DND-41 (cell line): ENCODE measurements around the gene CFLAR.

ENCODE experiments used
- EZH2 ChIP-seq: IDR thresholded peaks from 3 replicates; pipeline ENCODE4 v1.6.1; 2012; ENCODE audit warnings: borderline replicate concordance, low read depth, mild to moderate bottlenecking, moderate library complexity, low read length, inconsistent platforms; ENCODE audit not compliant: severe bottlenecking
- TF ChIP-seq, protein P1 (sequence below): IDR thresholded peaks from 2 replicates; pipeline ENCODE4 v1.5.1; 2012; ENCODE audit warnings: borderline replicate concordance, low read length, moderate library complexity, mild to moderate bottlenecking; ENCODE audit not compliant: poor library complexity, severe bottlenecking; ENCODE audit errors: extremely low read depth

DNA sequence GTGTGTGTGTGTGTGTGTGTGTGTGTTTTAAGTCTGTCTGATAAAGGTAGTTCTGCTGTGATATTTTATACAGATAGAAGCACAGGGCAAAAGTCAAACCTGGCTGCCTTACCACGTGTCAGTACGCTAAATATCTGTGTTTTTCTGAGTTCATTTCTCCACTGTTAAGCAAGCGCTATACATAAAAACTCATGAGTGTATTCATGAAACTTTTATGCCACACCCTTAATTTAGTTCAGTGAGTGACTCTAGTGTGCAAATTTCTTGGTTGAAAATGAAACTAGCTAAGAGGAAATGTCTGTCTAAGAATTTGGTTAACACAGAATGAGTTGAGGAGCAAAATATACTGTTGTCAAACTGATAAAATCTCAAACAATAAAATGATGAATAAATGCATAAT lies 78.1 kb downstream of the CFLAR start:
- TF ChIP-seq, protein P1, sequence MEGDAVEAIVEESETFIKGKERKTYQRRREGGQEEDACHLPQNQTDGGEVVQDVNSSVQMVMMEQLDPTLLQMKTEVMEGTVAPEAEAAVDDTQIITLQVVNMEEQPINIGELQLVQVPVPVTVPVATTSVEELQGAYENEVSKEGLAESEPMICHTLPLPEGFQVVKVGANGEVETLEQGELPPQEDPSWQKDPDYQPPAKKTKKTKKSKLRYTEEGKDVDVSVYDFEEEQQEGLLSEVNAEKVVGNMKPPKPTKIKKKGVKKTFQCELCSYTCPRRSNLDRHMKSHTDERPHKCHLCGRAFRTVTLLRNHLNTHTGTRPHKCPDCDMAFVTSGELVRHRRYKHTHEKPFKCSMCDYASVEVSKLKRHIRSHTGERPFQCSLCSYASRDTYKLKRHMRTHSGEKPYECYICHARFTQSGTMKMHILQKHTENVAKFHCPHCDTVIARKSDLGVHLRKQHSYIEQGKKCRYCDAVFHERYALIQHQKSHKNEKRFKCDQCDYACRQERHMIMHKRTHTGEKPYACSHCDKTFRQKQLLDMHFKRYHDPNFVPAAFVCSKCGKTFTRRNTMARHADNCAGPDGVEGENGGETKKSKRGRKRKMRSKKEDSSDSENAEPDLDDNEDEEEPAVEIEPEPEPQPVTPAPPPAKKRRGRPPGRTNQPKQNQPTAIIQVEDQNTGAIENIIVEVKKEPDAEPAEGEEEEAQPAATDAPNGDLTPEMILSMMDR, result no peak
- no peak for TF ChIP-seq EZH2
